GM12878 (cell line): ENCODE data around the gene S1PR2. TPM values are rescaled to one million over a fixed set of nuclear protein-coding genes. Genes with fewer than 3 reads are reported as not detected.

Source experiments
- ATF7 ChIP-seq: fragments of 450-650 bp; IDR thresholded peaks from 2 replicates; pipeline ENCODE4 v1.6.1; 2016; ENCODE audit warnings: low read depth, mild to moderate bottlenecking
- BCL11A ChIP-seq: IDR thresholded peaks from 2 replicates; pipeline ENCODE4 v1.6.1; 2011; ENCODE audit warnings: low read depth, low read length
- BHLHE40 ChIP-seq, 2 experiments: fragments of 450-650 bp in 1 of 2; IDR thresholded peaks; 2 replicates each; pipeline ENCODE4 v1.6.1; 2011 to 2017; ENCODE audit warnings: low read depth in 2 of 2, borderline replicate concordance in 1 of 2, improper control_type of control experiment in 1 of 2, low read length in 1 of 2, mild to moderate bottlenecking in 1 of 2
- BRCA1 ChIP-seq: IDR thresholded peaks from 2 replicates; pipeline ENCODE4 v1.6.1; 2011; ENCODE audit warnings: low read depth, low read length, improper control_type of control experiment
- CHD1 ChIP-seq: IDR thresholded peaks from 2 replicates; pipeline ENCODE4 v1.6.1; 2012; ENCODE audit warnings: low read depth, low read length, improper control_type of control experiment
- IRF3 ChIP-seq: fragments of 450-650 bp; IDR thresholded peaks from 2 replicates; pipeline ENCODE4 v1.6.1; 2014; ENCODE audit warnings: mild to moderate bottlenecking
- MEF2B ChIP-seq: fragments of 450-650 bp; IDR thresholded peaks from 2 replicates; pipeline ENCODE4 v1.6.1; 2018; ENCODE audit warnings: mild to moderate bottlenecking, moderate library complexity; ENCODE audit not compliant: partially characterized antibody, poor library complexity, severe bottlenecking
- MXI1 ChIP-seq: fragments of 150-350 bp; IDR thresholded peaks from 2 replicates; pipeline ENCODE4 v1.6.1; 2011; ENCODE audit warnings: low read depth, mild to moderate bottlenecking, inconsistent platforms, low read length, improper control_type of control experiment
- MYC ChIP-seq: IDR thresholded peaks from 2 replicates; pipeline ENCODE4 v1.6.1; 2011; ENCODE audit warnings: mild to moderate bottlenecking, low read length, moderate library complexity, inconsistent platforms; ENCODE audit not compliant: insufficient read depth, insufficient replicate concordance, insufficient read length, severe bottlenecking
- NFIC ChIP-seq: IDR thresholded peaks from 2 replicates; pipeline ENCODE4 v1.6.1; 2012; ENCODE audit warnings: low read depth, mild to moderate bottlenecking, inconsistent platforms, low read length, moderate library complexity
- NFYA ChIP-seq: IDR thresholded peaks from 2 replicates; pipeline ENCODE4 v1.6.1; 2011; ENCODE audit warnings: low read depth, mild to moderate bottlenecking, low read length, improper control_type of control experiment, borderline replicate concordance
- NFYB ChIP-seq: IDR thresholded peaks from 2 replicates; pipeline ENCODE4 v1.6.1; 2011; ENCODE audit warnings: low read depth, mild to moderate bottlenecking, low read length, improper control_type of control experiment, moderate library complexity; ENCODE audit not compliant: insufficient read depth
- PKNOX1 ChIP-seq: fragments of 450-650 bp; IDR thresholded peaks from 2 replicates; pipeline ENCODE4 v1.6.1; 2016; ENCODE audit warnings: mild to moderate bottlenecking
- POU2F2 ChIP-seq: IDR thresholded peaks from 3 replicates; pipeline ENCODE4 v1.6.1; 2011; ENCODE audit warnings: low read depth, mild to moderate bottlenecking, low read length, borderline replicate concordance
- STAT1 ChIP-seq: fragments of 450-650 bp; conservative IDR thresholded peaks from 2 replicates; pipeline ENCODE4 v1.6.1; 2014; ENCODE audit warnings: antibody characterized with exemption, mild to moderate bottlenecking
- STAT3 ChIP-seq: IDR thresholded peaks from 2 replicates; pipeline ENCODE4 v1.6.1; 2011; ENCODE audit warnings: low read depth, low read length, improper control_type of control experiment
- SUZ12 ChIP-seq: fragments of 200-600 bp; sonication (generic); IDR thresholded peaks from one replicate; pipeline ENCODE4 v1.6.1; 2018; ENCODE audit warnings: antibody characterized with exemption, mild to moderate bottlenecking; ENCODE audit not compliant: unreplicated experiment
- TAF1 ChIP-seq: IDR thresholded peaks from 2 replicates; pipeline ENCODE4 v1.6.1; 2011; ENCODE audit warnings: mild to moderate bottlenecking, low read depth, low read length, borderline replicate concordance
- YY1 ChIP-seq: IDR thresholded peaks from 2 replicates; pipeline ENCODE4 v1.6.1; 2011; ENCODE audit warnings: low read depth, mild to moderate bottlenecking, low read length
- ZNF207 ChIP-seq: fragments of 450-650 bp; IDR thresholded peaks from 2 replicates; pipeline ENCODE4 v1.6.1; 2014; ENCODE audit warnings: antibody characterized with exemption, mild to moderate bottlenecking, borderline replicate concordance
- ZNF217 ChIP-seq: fragments of 450-650 bp; IDR thresholded peaks from 2 replicates; pipeline ENCODE4 v1.6.1; 2017; ENCODE audit warnings: antibody characterized with exemption, mild to moderate bottlenecking
- ZNF274 ChIP-seq: IDR thresholded peaks from one replicate; pipeline ENCODE4 v1.8.0; 2011; ENCODE audit not compliant: insufficient read length, insufficient read depth
- ZZZ3 ChIP-seq: IDR thresholded peaks from 2 replicates; pipeline ENCODE4 v1.6.1; 2011; ENCODE audit warnings: low read depth; ENCODE audit not compliant: control insufficient read depth, insufficient read length
- polyA plus RNA-seq, 11 experiments: library from polyadenylated mRNA; depleted of rRNA in 4 of 11; unstranded in 6 of 11; stranded (reverse) in 5 of 11; fragments of >200 nt; fragmentation: Nextera tagmentation in 4 of 11; fragmentation: Illumina TruSeq in 1 of 11; extraction: Ambion mirVana in 4 of 11; extraction: Trizol in 1 of 11; gene quantifications; 1 replicate in 1 of 11; 2 replicates in 10 of 11; pipeline versions ENCODE4 v1.2.1 to v1.2.3, GENCODE V29; 2011 to 2016; ENCODE audit warnings: inconsistent platforms in 2 of 11, missing spikeins in 2 of 11, low read depth in 1 of 11
- total RNA-seq, 4 experiments: library from RNA; depleted of rRNA in 3 of 4; stranded (reverse); fragments of >200 nt in 3 of 4; fragmentation: Illumina TruSeq in 1 of 4; extraction: Trizol in 1 of 4; gene quantifications; 2 replicates each; pipeline versions ENCODE4 v1.2.1 to v1.2.3, GENCODE V29; 2013 to 2021
- TF ChIP-seq, protein P1 (sequence below): fragments of 450-650 bp; IDR thresholded peaks from 2 replicates; pipeline ENCODE4 v1.6.1; 2017; ENCODE audit warnings: low read depth, mild to moderate bottlenecking, moderate library complexity
- TF ChIP-seq, protein P2 (sequence below): IDR thresholded peaks from 2 replicates; pipeline ENCODE4 v1.6.1; 2011; ENCODE audit warnings: low read depth, low read length, improper control_type of control experiment, borderline replicate concordance

Gene S1PR2
- total and polyA plus RNA-seq, 10 of the 15 experiments (the other 5 are each of a cell fraction or from before 2014, with no cell fraction given) = 4.9 to 26.8 (median 11.6) TPM

DNA sequence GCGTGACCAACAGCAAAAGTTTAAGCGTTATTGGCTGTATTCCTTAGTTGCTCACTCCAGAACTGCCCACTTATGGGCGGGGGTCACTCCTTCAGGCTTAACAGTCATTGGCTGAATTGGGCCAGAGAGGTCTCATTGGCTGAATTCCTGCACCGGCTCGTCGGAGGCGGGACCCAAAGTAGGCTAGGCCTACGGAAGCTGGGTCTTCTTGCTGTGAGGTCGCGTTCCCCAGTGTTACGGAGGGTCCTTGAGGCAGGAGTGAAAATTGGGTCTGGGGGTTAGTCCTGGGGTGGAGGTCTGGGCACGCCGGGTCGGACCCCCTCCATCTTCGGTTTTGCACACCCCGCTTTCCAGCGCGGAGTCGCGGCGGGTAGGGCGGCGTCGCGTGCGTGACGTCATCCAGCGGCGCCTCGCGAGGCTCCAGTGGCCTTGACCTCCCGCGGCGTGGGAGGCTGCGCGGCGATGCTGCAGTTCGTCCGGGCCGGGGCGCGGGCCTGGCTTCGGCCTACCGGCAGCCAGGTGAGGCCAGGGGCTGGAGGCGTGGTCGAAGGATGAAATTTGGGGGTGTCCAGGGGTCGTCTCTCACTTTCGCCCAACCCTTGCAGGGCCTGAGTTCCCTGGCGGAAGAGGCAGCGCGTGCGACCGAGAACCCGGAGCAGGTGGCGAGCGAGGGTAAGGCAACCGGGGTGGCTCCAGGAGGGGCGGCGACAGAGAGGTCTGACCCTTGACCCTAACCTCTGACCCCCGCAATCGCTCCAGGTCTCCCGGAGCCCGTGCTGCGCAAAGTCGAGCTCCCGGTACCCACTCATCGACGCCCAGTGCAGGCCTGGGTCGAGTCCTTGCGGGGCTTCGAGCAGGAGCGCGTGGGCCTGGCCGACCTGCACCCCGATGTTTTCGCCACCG, 20.9 kb upstream of the S1PR2 start, which contains the start of gene MRPL4 (continued):
- TF ChIP-seq ZNF207 (peak; percentile 95; the same call in 1 of the 2 replicates), PKNOX1 (peak; percentile 62), STAT3 (no peak), ATF7 (peak; percentile 96), TAF1 (peak; percentile 72), BCL11A (no peak), CHD1 (no peak), BRCA1 (peak; percentile 64), ZNF274 (no peak), BHLHE40 (IDR thresholded peaks at IDR 0.05; ENCODE audit: borderline replicate concordance in 1 of 2, low read depth in 2 of 2, low read length in 1 of 2) (peak; percentile 58 to 91; a peak in 2 of 4 replicates), MYC (peak; percentile 96), MXI1 (peak; percentile 92), NFYB (peak; percentile 99), STAT1 (no peak; the same call in 1 of the 2 replicates), SUZ12 (no peak), YY1 (peak; percentile 80), NFYA (peak; percentile 43; the same call in 1 of the 2 replicates), ZZZ3 (no peak), ZNF217 (no peak), POU2F2 (peak; percentile 78; the same call in 2 of the 3 replicates), IRF3 (peak; percentile 65; the same call in 1 of the 2 replicates), NFIC (no peak), MEF2B (peak; percentile 38)
- TF ChIP-seq, protein P1, sequence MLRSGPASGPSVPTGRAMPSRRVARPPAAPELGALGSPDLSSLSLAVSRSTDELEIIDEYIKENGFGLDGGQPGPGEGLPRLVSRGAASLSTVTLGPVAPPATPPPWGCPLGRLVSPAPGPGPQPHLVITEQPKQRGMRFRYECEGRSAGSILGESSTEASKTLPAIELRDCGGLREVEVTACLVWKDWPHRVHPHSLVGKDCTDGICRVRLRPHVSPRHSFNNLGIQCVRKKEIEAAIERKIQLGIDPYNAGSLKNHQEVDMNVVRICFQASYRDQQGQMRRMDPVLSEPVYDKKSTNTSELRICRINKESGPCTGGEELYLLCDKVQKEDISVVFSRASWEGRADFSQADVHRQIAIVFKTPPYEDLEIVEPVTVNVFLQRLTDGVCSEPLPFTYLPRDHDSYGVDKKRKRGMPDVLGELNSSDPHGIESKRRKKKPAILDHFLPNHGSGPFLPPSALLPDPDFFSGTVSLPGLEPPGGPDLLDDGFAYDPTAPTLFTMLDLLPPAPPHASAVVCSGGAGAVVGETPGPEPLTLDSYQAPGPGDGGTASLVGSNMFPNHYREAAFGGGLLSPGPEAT = peak; percentile 94
- TF ChIP-seq, protein P2, sequence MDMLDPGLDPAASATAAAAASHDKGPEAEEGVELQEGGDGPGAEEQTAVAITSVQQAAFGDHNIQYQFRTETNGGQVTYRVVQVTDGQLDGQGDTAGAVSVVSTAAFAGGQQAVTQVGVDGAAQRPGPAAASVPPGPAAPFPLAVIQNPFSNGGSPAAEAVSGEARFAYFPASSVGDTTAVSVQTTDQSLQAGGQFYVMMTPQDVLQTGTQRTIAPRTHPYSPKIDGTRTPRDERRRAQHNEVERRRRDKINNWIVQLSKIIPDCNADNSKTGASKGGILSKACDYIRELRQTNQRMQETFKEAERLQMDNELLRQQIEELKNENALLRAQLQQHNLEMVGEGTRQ = no peak
